GM18526 (cell line): ENCODE measurements around the gene RPLP2.
A peak's percentile ranks its signal among the peaks of the same experiment; 100 is the strongest.

ENCODE experiments used
- POLR2A ChIP-seq: IDR thresholded peaks from 3 replicates; pipeline ENCODE4 v1.6.1; 2011; ENCODE audit not compliant: insufficient read length; ENCODE audit errors: extremely low read depth

Gene RPLP2

DNA sequence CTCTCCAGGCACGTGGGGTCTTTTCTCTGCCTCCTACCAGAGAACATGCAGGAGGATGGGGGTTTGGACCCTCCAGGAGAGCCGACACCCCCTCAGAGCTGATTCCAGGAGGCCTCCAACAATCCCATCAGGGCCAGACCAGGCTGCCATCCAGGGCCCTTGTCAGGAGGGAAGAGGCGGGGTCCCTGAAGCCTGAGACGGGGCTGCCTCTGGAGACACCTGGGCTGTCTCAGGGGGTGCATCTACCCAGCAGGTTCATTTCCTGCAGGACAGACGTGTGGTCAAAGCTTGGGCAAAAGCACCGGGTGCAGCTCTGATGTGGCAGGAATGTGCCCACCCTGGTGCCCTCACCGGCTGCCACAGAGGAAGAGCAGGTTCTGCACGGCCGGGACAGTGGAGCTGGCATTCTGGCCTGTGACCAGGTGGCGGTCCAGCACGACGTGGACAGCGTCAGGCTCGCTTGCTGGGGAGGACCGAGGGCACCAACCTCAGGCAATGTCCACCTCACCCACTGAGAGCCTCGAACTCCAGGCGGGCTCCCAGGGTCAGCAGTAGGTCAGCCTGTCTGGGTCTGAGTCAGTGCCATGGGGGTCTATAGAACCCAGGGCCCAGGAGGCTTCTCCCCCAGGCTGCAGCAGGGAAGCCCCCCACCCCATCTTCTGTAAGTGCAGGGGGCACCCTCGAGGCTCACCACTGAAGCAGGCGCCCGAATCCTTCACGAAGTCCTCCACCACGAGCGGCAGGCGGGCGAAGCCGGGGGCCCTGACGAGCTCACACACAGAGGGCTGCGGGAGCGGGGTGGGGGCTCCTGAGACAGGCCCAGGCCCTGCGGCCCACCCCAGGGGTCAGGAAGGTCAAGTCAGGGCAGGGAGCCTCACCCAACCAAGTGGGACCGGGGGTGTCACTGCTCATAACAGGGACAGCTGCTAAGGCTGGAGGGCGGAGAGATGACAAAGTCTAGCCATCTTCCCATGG is 38.8 kb upstream of the RPLP2 start:
- TF ChIP-seq POLR2A: no peak

DNA sequence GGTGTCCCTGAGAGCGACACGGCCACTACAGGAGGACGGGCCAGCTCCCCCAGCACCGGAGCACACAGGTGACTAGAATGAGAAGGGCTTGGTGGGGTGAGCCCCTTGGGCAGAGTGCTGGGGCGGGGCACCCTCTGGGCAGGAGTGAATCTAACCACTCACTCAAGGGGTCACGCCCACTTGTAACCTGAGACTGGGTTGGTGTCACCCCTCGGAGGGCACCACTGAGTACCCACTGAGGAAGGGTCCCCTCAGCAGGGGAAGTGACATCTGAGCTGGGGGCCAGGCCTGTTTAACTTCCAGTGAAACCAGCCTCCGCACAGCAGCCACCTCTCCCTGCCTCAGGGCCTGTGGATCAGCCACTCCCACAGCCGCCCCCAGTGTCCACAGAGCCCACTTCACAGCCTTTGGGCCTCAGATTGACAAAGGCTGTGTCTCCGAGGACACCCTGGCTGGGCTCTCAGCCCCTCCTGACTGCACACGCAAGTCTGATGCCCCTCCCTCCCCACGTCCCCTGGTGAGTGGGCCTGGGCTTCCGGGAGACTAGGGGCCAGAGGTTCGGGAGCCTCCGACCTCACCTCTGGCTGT is 38.1 kb upstream of the RPLP2 start:
- no peak for TF ChIP-seq POLR2A

DNA sequence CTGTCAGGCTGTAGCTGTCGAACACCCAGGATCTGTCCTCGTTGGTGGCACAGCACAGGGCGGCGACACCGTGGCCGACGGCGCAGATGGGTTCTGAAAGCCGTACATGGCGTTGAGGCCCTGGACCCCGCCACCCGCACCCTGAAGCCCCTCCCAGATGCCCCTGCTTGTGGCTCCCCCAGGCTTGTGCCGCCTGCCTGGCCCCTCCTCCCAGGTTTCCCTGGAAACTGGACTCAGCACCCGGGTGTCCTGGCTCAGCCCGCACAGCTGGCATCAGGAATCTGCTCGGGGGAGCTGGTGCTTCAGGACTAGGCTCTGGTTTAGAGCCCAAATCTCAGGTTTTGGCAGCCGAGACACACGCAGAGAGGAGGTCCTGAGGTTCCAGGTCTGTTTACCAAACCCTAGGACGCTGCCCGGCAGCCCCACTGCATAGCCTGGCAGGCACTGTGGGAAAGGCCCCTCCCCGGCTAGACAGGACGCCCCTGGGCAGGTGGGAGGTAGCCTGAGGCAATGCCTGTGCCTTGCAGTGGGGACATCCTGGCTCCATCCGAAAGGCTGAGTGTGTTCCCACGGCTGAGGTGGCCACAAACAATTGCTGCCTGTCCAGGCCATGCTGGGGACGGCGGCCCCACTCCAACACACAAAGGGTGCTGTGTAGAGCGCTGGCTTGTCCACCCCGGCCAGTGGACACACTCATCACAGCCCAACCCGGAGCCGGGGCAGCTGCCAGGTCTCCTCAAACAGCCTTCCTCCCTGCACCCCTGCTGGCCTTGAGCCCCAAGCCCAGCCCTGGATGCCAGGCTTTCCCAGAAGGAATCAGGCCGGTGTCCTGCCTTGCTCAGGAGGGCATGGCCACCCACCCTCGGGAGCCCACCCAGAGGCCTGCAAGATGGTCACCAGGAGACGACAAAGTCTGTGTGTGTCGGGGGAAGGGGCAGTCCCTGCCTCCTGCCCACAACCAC is 37.1 kb upstream of the RPLP2 start:
- TF ChIP-seq POLR2A: no peak

DNA sequence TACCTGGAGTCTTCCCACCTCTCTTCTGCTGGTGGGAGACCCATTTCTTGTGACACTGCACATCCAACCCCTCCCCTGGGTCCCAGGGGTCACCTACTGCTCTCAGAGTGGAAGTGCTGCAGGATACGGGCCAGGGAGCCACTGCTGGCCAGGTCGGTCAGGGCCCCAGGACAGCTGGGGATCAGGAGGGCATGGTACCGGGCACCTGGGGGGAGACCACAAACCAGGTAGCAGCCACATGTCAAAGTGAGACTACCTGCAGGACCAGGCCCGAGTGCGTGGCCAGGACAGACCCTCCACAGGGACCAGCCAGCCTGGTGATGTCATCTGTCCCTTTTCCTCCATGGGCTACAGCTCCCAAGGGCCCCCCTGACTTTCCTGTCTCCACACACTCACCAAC is 36.3 kb upstream of the RPLP2 start:
- TF ChIP-seq POLR2A: no peak

DNA sequence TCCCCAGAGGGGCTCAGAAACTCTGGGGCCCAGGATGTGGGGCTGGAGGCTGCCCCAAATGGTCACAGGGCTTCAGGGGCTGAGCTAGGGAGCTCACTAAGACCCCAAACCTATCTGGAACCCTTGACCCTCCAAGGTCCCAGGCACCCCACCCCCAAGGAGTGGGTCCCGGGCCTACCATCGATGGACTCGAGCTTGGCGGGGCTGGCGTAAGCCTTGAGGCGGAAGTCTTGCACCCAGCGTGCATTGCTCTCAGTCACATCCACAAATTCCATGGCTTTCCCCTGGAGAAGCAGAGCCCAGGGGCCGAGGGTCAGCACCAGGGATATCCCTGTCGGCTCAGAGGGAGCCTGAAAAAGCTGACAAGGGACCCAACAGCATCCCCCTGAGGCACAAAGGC is 35.9 kb upstream of the RPLP2 start:
- no peak for TF ChIP-seq POLR2A

DNA sequence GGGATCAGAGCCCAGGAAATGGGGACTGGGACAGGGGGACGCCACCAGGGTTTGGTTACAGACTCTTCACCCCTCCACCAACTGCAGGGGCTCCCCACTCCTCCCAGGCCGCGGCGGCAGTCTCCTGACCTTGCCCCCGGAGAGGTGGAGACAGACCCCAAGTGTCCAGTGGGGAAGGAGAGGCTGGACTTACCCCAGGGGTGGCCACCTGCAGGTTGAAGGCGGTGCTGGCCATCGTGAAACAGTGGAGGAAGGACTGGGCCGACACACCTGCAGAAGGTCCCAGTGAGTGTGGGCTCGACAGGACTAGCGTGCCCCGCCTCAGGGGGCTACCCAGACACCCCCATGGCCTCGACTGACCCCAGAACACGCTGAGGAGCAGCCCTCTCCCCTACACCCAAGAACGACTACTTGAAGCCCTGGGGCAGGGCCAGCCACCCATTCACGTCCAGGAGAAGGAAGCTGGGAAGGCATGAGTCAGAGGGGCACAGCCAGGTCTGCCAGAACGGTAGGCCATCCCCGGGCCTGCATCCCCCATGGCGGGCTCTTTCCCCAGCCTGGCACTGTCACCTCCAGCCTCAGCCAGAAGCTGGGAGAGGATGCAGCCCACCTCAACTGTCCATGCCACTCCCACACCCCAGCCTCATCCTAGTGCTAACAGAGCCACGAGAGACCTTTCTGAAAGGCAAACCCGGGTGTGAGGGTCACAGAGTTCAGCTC is 34.7 kb upstream of the RPLP2 start:
- no peak for TF ChIP-seq POLR2A

DNA sequence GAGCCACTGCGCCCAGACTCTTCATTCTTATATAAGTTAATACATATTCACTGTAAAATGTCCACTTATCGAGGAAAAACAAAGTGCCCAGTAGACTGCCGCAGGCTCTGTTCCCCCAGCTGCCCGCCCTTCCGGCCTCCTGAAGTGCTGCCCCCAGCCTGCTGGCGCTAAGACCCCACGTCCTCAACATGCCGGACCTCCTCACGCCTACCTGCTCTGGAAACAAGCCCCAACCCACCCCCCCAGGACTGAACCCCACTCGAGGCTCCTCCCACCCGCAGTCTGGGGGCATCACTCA is 33.6 kb upstream of the RPLP2 start:
- TF ChIP-seq POLR2A: no peak

DNA sequence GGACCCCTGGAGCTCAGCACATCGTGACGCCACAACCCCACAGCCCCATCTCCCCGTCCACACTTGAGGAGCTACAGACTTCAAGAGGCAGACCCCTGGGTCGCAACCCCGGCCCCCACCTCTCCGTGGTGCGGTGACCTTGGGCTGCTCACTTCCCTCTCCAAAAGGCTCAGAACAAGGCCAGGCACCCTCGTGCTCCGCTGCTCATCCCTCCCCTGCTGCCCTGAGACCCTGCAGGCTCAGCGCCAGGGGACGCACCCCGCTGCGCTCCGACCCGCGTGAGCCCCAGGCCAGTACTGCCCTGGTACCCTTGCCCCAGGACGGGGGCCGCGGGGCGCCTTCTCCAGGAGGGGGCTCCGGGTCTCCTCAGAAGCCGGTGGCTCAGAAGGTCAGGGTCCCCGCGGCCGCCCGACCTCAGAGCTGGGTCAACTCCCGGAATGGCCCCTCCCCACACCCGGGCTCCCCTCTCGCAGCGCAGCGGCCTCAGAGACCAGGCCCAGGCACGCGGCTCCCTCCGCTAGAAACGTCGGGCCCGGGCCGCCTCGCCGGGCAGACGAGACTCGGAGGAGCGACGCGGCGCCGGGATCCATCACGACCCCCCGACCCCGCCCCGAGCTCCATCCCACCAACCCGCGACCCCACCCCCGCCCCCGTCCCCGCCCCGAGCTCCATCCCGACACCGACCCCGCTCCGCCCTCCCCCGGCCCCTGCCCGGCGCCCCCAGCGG is 33.0 kb upstream of the RPLP2 start:
- no peak for TF ChIP-seq POLR2A

DNA sequence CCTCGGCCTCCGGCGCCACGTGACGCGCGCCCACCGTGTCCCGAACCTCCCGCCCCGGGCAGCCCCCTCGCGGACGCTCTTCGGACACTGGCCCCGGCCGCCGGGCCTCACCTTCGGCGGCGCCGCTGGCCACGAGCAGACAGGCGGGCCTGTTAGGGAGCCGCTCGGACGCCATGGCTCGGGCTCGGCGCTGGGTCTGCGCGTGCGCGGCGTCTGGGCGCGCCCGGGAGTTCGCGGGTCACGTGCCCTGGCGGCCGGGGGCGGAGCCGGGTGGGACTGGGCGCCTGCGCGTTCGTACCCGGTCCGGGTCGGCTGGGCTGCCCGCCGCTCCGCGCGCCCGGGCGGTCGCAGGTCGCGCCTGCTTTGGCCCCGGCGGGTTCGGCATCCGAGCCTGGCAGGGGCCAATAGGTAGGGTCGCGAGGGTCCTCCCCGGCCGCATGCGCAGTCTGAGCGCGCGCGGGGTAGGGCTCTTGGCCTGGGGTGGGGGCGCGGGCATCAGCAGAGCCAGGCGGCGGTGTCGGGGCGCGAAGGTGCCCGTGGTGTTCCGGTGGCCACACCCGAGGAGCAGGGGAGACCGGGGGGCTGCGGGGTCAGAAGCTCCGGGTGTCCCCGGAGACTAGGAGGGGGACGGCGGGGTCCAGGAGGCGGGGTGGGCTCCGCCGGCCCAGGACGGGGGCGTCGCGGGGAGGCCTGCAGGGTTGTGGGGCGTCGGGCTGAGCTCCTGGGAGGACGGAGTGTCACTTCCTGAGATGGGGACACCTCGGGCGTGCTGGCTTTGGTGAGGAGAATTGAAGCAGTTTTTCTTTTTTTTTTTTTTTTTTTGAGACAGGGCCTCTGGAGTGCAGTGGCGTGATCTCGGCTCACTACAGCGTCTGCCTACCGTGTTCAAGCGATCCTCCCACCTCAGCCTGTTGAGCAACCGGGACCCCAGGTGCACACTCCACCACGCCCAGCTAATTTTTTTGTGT is 32.2 kb upstream of the RPLP2 start, which contains the start of gene GATD1:
TSS of gene GATD1 (minus strand) at position 200 of the 968 bp plus-strand sequence. CDS start at position 175, 25 bp downstream.
- TF ChIP-seq POLR2A: peak; percentile 98

DNA sequence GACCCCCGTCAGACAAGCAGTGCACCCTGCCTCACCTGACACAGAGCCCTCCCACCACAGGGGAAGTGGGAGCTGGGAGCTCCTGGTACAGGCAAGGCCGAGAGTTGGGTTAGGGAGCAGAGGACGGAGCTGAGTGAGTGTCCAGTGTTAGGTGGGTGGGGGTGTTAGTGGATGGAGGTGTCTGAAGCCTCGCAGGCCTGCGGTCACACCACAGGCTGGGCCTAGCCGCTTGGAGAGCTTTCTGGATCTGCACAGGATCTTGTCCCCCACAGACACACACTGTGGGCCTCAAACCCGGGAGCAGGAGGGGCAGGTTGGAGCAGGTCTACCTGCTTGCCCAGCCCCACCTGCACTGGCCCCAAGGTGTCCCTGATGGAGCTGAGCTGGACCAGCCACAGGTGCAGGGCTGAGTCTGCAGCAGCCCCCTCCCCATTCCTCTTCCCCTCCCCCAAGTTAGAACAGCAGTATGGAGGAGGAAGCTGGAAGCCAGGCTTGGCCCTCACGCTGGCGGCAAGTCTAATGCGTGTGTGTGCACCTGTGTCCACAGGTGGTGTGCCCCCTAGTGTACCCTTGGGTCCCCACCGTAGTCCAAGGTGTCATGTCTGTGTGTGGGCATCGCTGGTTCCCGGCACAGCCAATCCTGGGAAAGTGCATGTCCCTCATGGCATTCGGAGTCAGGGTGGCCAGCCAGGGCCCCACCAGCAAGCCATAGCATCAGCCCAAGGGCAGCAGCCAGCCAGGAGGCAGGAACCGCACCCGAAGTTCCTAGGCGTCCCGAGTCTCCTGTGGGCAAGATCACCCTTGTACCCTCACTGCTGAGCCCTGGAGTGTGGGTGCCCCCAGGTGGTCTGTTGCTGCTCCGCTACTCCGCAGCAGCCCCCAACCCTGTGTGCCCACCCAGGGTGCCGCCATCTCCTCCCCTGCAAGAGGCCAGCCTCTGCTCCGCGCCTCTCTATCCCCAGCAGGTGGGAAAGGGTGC is 30.5 kb upstream of the RPLP2 start:
- no peak for TF ChIP-seq POLR2A

DNA sequence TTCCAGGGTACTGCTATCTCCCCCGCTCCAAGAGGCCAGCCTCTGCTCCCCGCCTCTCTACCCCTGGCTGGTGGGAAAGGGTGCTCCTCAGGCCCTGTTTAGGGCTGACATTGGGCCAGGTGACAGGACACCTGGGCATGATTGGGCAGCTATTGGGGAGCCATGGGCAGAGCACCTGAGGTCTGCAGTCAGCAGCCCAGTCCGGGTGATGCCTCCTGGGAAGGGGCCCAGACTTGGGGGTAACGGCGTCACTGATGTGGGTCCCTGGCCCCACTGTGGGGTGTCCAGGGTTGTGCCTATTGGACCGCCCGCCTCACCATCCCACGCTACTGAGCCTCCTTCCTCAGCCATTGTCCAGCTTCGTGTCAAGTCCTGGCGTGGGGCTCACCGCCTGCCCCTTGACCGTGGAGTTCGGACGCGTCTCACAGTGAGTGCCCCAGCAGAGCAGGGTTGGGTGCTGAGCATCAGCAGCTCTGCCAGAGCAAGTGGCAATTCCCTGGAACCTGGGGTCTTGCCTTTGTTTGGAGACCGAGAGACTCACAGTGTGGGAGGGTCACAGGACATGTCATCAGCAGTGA is 29.7 kb upstream of the RPLP2 start:
- no peak for TF ChIP-seq POLR2A
